GM18519 (cell line): ENCODE data around the gene SAE1.
"Not testable (repeated sequence)": the region's sequence is repeated elsewhere in the genome, so short reads cannot be mapped to it uniquely, and the experiment has no call there.

Experiments used
- ATAC-seq: cut with Tn5 transposase; IDR thresholded peaks from one replicate; pipeline ENCODE4 v1.9.1; 2021; ENCODE audit warnings: mild to moderate bottlenecking, moderate library complexity; ENCODE audit not compliant: unreplicated experiment, low FRiP score

Gene SAE1

GRCh38 chr19:47130589-47131227 lies at the start of gene SAE1:
Gene SAE1 (plus strand): TSS chr19:47130835. CDS start chr19:47130931, 96 bp downstream.
- peak; percentile 57 for ATAC-seq

- ATAC-seq = no peak
Observed at GRCh38 chr19:47081095-47081494, 49.5 kb upstream of the SAE1 start.

- no peak for ATAC-seq
Observed at GRCh38 chr19:47082493-47082892, 48.1 kb upstream of the SAE1 start.

DNA sequence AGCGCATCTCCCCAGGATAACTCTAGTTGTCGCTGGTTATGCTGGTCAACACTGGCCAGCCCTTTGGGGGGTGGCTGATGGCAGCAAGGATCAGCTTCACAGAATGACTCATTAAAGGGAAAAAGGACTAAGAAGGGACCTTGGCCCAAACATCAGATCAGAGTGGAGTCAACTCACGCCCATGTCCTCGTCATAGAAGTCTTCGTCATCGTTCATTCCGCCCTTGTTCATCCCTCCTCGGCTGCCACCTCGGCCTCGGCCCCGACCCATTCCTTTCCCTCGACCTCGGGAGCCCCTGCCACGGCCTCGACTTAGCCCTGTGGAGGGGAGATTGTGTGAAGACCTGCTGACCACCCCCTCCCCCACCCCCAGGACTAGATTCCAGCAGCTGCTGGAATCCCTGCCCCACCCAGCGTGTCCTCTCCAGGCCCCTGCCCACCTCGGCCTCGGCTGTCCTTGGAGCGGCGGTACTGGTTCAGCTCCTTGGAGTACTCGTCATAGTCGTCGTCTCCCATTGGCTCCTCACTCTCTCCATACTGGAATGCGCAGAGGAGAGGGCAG lies 45.7 kb upstream of the SAE1 start:
- ATAC-seq = no peak

GRCh38 chr19:47086280-47086679 lies 44.4 kb upstream of the SAE1 start:
- ATAC-seq = no peak

DNA sequence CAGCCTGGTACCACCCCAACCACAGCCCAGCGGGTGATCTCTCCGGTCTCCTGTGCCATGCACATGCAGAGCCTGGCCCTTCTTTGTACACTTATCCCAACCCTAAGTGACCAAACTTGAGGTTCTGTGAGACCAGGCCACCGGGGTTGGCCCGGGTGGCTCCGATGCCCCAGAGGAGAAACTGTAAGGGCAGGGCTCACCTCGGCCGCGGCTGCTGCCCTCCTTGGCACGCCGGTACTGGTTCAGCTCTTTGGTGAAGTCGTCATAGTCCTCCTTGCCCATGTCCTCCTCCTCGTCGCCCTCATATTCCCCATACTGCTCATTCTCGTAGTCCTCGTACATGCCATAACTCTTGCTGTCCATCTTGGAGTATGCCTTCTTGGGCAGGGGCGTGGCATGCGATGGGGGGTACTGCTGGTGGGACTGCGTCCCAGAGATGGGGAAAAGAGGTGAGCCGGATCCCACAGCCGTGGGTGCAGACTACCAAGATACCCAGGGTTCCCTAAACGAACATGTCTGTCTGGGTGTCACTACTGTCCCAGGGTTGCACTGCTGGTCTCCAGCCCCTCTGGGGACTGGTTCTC lies 40.8 kb upstream of the SAE1 start:
- no peak for ATAC-seq

DNA sequence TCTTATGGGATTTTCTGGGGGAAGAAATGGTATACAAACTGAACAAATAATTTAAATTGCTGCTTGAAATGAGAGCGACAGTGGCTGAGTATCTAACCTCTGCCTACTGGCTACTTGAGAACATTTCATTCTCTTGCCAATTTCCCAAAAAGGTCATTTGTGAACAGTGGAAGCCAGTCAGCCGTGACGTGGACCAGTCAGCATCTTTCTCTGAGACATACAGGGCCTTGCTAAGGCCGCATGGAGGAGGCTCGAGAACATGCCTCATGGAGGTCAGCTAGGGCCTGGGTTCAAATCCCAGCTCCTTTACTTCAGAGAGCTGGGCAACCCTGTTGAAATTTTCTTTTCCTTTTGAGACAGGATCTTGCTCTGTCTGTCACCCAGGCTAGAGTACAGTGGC lies 37.4 kb upstream of the SAE1 start:
- no peak for ATAC-seq

DNA sequence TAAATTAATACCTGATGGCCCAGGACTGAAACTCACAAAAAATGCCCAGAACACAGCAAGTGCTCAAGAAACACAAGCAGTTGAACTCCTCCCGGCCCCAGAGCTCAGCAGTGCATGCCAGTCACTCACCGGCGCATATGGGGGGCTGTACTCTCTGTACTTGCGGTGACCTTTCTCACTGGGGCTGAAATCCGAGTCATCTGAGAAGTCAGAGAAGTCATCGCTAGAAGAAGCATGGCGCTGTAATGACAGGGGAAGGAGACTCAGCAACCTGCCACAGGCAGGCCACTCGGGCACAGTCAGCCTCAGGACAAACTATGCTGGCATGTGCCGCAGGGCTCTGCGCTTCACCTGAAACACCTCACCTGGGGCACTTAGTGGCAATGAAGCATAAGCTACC lies 36.8 kb upstream of the SAE1 start:
- no peak for ATAC-seq

GRCh38 chr19:47094557-47095475 lies 35.8 kb upstream of the SAE1 start:
- no peak for ATAC-seq

- no peak for ATAC-seq
Observed at GRCh38 chr19:47095476-47096099, 35.0 kb upstream of the SAE1 start.

DNA sequence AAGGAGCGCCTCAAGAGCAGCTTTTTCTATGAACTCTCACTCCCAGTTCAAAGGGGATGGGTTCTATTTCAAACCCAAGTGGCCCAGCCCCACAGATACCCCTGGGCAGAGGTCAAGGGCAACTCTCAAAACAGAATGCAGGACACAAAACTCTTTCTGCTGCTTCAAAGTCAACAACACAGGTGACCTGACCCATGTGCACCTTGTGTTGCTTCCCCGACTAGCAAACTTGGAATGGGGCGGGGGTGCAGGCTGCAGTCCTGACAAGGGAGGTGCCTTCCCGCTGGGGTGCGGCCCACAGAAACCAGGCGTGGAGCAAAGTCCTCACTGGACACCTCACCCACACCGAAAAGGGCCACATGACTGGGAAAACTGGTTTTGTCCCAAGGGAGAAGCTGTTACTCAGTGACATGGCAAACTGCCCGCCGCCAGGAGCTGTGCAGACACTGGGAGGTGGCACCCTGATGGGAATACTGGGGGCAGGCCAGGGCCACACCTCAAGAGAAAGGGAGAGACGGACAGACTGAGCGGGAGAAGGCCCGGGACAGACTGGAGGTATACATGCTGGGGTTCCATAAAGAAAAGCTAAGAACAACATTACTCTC lies 34.4 kb upstream of the SAE1 start:
- ATAC-seq = no peak

- ATAC-seq = no peak
Observed at GRCh38 chr19:47096721-47097120, 33.9 kb upstream of the SAE1 start.

DNA sequence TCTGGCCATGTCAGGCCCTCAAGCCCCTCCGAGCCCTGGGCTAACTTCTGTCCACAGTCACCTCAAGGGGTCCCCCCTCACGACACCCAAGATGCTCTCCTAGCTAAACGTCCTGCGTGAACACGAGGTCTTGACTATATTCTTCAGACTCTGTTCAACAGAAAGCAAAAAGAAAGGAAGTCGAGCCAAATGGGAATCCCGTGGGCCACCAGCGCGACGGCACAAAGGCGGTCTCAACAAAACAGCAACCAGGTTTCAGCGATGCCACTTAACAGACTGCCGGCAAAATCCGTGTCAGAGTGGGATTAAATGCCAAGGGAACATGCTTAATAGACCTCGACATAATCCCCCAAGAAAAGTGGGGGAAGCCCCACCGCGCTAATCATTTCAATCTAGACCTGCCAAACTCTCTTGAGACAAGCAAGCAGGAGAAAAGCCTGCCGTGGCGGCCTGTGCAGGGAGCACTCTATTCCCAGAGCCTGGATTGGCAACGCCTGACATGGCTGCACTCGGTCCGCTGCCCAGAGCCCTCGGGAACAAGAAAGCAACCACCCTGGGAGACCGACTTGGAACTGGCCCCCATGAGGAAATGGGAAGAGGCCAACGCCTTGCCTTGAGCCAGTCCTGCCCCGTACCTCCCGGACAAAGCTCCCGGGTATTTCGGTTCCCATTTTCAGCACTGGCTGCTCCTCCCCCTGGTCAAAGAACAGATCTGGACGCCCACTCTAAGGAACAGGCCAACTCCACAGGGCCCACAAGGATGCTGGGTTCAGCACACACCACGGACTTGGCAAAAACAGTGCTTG lies 33.0 kb upstream of the SAE1 start:
- ATAC-seq = no peak

DNA sequence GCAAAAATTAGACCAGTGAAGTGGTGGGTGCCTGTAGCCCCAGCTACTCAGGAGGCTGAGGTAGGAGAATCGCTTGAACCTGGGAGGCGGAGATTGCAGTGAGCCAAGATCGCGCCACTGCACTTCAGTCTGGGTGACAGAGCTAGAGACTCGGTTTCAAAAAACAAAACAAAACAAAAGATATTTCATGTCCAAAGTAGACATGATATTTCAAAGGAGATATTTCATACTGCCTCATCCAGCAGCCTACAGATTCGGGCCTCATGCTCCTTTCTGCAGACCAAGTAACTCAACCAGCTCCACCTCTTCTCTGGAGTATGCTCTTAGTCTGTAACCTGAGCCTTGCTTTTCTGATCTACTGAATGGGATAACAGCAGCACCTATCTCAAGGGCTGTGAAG lies 32.0 kb upstream of the SAE1 start:
- no peak for ATAC-seq

DNA sequence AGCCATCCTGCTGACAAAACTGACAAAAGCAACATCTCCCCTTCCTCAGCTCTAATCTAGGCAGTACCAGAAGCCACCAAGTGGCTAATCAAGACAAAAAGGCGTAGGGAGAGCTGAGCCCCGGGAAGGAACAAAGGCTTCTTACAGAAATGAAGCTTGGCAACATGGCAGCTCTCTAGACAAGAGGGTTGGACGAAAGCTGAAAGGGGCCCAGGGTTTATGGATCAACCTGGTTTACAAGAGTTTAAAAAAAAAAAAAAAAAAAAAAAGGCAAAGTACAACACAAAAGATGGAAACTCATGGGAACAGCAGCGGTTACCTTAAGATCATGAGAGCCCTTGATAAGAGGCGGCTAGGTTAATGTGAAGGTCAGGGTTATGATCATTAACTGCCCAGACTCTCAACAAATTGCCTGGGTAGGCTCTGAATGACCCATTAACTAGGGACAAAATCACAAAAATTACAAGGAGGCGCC lies 31.0 kb upstream of the SAE1 start:
- no peak for ATAC-seq

DNA sequence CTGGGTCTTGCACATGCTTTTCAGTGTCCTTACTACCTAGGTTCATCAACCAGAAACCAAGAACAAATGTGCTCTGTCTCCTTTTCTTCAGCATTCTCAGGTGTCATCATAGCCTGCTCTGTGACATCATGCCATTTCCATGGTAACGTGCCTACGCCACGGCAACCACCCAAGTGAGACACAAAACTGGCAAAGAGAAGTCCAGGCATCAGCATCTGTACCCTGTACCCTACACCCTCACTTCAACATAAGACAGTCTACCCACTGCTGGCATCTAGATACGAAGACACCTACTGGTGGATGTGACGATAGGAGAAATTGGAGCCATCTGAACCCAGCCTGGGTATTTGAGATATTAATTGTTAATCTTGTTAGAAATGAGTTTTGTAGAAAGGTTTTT lies 30.3 kb upstream of the SAE1 start:
- ATAC-seq = no peak

GRCh38 chr19:47101116-47101515 lies 29.5 kb upstream of the SAE1 start:
- ATAC-seq = not testable (repeated sequence)

DNA sequence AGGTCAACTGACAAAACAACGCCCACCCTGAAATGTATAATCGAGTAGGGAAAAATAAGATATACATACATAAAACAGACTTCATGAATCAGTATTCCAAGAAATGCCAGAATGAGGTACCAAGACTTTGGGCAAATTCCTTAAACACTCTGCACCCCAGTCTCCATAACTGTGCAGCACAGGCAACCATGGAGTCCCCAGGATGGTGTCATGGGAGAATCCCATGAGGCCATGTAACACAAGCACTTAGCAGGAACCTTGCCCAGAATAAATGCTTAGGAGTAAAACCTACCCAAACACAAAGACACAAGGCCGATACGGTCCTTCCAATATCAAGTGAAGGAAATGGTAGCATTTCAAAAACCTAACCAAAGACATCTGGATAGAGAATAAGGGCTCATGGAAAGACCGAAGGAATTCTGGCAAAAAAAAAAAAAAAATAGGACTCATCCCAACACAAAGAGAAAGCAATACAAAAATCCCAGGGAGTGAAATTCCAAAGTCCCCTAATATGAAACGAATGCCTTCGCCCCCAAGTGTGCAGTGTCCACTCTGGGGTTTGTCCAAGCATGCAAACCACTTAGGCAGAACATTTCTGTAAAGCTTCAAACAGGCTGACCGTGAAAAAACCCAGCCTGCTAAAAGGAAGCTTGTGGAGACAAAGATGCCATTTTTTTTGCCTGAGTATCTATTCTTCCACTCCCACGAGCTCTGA lies 28.1 kb upstream of the SAE1 start:
- no peak for ATAC-seq

DNA sequence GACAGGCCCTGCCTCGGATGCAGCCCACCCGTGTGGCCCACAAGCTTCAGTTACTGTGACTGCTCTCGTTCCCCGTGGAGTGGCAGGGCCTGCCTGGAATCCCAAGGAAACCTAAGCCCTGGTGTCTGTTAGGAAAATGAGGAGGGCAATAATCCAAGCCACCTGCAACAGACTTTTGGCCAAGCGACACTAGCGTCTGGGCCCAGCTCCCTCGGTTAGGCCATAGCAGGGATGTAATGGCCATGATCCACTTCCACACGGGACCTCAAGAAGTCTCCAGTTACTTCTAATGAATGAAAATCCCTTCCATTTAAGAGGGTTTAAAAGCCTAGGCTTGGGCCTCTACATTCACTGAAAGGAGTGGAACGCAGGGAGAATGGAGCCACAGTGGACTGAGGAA lies 26.0 kb upstream of the SAE1 start:
- ATAC-seq = no peak
